Fibroblast of the aortic adventitia (primary cell): ENCODE results near the gene MUC13. TPM values are rescaled to one million over a fixed set of nuclear protein-coding genes. Genes with fewer than 3 reads are reported as not detected.

Experiments
- DNase-seq: peaks from one replicate; pipeline ENCODE4 v3.0.0-alpha.2; 2010; ENCODE audit warnings: low read depth
- H3K4me3 ChIP-seq: 2 replicates; pipeline ENCODE4 v1.5.1; 2011; ENCODE audit warnings: low read depth, mild to moderate bottlenecking, control low read depth, low read length, moderate library complexity
- total RNA-seq: library from RNA; depleted of rRNA; stranded (reverse); fragments of >200 nt; gene quantifications from 2 replicates; pipeline ENCODE4 v1.2.3, GENCODE V29; 2012; ENCODE audit warnings: low replicate concordance
- TF ChIP-seq, protein P1 (sequence below): IDR thresholded peaks from 2 replicates; pipeline ENCODE4 v1.5.1; 2011; ENCODE audit warnings: mild to moderate bottlenecking, low read length, control low read depth, inconsistent platforms; ENCODE audit not compliant: insufficient read depth

MUC13 gene
- total RNA-seq, 1 donor: not detected

DNA sequence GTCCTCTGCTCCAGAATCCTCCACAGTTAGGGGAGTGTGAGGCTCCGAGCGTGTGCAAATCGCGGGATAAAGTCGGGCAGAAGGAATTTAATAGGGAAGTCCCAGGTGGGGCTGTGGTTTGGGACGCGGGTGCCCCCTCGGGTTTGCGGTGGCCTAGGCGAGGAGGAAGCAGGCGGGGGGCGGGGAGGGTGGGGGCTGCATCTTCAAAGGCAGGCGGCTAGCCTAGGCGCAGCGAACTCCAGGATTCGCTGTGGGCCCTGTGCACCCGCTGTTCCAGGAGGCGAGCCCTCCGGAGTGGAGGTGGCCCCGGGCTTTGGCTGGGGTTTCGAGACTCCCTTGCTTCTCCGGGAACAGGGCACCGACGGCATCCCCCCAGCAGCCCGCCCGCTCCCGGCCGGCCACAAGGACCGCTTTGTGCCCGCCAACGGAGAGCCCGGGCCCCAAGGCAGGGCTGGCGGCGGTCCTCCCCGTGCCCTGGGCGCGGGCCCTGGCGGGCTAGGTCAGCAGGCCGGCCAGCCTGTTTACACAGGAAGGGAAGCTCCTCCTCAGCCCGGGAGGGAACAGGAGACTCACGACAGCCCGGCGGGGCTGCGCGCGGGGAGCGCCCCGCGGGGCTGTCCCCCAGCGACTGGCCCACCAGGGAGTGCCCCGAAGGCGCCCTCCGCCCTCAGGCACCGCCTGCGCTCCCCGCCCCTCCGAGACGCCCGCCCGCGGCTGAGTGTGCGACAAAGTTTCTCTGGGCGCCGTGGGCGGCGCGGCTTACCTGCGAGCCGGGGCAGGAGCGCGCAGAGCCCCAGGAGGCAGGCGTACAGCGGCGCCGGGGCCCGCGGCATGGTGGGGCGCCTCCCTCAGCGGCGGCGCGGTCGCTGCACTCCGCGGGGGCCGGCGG is 48.1 kb downstream of the MUC13 start:
- TF ChIP-seq, protein P1, sequence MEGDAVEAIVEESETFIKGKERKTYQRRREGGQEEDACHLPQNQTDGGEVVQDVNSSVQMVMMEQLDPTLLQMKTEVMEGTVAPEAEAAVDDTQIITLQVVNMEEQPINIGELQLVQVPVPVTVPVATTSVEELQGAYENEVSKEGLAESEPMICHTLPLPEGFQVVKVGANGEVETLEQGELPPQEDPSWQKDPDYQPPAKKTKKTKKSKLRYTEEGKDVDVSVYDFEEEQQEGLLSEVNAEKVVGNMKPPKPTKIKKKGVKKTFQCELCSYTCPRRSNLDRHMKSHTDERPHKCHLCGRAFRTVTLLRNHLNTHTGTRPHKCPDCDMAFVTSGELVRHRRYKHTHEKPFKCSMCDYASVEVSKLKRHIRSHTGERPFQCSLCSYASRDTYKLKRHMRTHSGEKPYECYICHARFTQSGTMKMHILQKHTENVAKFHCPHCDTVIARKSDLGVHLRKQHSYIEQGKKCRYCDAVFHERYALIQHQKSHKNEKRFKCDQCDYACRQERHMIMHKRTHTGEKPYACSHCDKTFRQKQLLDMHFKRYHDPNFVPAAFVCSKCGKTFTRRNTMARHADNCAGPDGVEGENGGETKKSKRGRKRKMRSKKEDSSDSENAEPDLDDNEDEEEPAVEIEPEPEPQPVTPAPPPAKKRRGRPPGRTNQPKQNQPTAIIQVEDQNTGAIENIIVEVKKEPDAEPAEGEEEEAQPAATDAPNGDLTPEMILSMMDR: peak; percentile 1
- peak; percentile 34 for DNase-seq
- H3K4me3 ChIP-seq: peak overlapping the region; percentile 77

DNA sequence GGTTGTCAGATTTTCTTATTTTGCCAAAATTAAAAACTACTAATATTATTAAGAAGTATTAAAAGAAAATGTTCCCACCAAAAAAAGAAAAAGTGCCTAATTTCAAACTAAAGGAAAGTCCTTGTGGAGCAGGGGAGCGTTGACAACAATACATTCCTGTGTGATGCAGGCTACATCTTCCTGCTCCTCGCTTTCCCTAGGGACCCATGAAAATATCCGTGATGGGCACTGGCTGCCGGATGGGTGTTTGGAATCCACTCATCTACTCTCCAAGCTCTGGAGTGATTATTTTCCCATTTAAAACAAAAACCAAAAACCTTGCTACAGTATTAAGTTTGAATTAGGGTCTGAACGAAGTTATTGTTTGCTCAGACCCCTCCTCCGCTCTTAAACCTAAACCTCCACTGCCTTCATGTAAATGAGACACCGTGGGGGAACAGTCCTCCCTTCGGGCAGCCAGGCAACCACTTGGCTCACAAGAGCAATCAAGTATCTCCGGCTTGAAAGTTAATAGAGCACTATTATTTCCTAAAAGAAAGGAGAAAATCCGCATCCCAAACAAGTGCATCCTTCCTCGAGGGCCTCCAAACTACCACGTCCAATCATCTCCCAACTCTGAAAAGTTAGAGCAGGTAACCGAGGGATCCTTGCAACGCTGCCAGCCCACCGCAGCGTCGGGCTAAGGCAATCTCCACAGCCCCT is 48.9 kb downstream of the MUC13 start:
- peak; percentile 42 for DNase-seq
- peak overlapping the region; percentile 77 for H3K4me3 ChIP-seq

DNA sequence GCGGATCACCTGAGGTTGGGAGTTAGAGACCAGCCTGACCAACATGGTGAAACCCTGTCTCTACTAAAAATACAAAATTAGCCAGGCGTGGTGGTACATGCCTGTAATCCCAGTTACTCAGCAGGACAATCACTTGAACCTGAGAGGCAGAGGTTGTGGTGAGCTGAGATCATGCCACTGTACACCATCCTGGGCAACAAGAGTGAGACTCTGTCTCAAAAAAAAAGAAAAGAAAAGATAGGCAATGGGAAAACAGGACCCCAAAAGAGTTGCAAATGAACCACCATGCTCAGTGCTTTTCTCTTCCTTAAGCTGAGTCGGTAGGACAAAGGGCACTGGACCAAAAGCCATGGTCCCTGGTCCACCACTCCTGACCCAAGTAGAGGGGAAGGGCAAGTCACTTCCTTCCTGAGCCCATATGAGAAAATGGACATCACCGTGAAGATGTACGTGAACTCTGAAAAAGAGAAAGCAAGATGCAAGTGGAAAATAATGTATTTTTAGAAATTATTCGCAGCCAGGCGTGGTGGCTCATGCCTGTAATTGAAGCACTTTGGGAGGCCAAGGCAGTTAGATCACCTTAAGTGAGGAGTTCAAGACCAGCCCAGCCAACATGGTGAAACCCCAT is 50.0 kb downstream of the MUC13 start:
- no peak for DNase-seq
- TF ChIP-seq, protein P1: no peak
- no peak overlapping the region for H3K4me3 ChIP-seq

More for the DNA sequence above, 48.9 kb downstream of the MUC13 start:
- TF ChIP-seq, protein P1: no peak

DNA sequence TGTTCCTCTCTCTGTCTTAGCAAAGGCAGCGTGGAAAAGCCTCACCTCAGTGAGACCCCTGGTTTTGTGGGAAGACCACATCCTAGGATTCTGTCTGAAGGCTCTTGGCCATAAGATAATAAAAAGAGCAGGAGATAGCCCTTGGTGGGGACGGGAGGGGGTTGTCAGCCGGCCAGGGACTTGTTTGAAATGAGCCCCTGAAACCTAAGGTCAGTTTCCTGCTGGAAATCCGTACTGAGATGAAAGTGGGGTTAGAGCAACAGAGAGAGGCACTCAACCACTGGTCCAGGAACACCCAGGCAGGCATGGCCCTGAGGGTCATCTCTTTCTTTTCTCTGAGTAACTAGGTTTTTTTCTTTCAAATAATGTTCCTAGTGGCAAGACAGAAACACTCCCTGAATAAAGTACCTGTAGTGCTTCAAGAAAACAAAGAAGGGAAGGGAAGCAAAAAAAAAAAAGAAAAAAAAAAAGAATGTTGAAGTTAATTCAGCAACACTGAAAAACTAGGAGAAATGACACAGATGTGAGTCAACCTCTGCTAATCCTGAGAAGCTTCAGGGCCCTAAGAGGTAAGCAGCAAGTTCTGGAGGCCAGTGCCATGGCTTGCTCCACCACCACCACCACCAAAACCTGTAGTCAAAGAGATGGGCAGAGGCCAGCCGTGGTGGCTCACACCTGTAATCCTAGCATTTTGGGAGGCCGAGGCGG is 50.6 kb downstream of the MUC13 start:
- TF ChIP-seq, protein P1: no peak
- no peak overlapping the region for H3K4me3 ChIP-seq
- peak; percentile 53 for DNase-seq

DNA sequence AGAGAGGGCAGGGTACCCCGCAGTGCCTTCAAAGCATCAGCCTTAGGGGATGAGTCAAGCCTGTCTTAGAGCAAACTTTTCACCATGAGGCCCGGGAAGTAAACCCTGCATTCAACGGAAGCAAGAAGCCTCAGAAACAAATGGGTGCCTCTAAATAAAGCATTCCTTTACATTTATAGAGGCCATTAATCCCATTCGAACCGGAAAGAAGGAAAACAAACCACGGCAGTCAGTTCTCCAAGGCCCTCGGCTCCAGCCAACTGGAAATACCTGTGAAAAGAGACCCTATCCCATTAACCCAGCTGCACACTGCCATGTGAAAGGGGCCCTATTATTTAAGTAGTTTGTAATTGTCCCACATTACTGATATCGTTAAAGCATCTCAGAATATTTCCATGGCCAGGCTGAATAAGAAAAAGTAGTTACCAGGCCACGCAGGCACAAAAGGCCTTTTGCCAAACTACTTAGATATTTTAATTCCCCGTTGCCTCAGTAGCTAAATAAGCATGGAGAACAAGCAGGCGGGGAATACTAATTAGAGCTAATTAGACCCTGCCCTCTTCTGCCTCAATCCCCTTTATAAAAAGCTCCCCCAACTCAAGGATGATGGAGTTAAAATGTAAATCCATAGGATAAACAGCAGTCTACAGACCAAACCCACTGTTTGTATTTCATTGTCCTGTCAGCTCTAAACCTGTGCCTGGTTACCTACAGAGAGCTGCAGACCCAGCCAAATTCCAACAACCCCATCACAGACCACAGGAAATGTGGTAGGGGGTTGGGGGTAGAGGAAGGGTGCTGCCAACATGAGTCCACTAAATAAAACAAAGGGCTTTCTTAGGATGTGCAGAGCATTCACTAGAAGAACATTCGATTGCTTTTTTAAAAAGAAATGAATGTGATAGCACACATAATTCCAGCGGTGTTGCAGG is 51.5 kb downstream of the MUC13 start:
- no peak overlapping the region for H3K4me3 ChIP-seq
- TF ChIP-seq, protein P1: no peak
- DNase-seq: no peak
